ENCODE measurements around the gene ARAP1.

DNA sequence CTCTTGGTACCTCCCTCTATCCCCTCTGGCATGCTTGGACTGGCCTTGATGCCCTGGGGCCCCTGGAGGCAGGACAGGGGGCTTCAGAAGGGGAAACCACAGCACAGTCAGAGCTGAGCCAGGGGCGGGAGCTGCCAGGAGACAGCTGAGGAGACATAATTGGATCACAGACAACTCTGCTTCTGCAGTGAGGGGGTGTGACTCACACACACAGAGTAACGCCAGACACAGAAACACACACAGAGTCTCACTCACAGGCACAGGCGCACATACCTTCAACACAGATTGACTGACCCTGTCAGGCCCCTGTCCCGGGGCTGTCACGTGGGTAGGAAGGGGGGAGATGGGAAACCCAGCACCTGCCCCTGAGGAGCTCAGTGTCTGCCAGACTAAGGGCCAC, 21.1 kb upstream of the ARAP1 start:
- no peak for TF ChIP-seq POLR2AphosphoS5 (IDR thresholded peaks at IDR 0.05; ENCODE audit: low read depth, low read length)
- TF ChIP-seq SPI1 (IDR thresholded peaks at IDR 0.05; ENCODE audit: low read depth, low read length): no peak
- TF ChIP-seq POLR2A (IDR thresholded peaks at IDR 0.05; ENCODE audit: low read depth, low read length): no peak
- TF ChIP-seq TAF1 (IDR thresholded peaks at IDR 0.05; ENCODE audit: low read depth, low read length): no peak
- TF ChIP-seq POU2F2 (IDR thresholded peaks at IDR 0.05; ENCODE audit: low read depth, low read length): no peak
